Right kidney (tissue), 9 donors: ENCODE data around the gene SLC35G6.
"Not testable (repeated sequence)": the region's sequence is repeated elsewhere in the genome, so short reads cannot be mapped to it uniquely, and the experiment has no call there.

Experiments
- DNase-seq: peaks from one replicate; pipeline ENCODE4 v3.0.0-alpha.2; 2016
- long read RNA-seq, 8 donors: transcript quantifications; one replicate each; lab custom pipeline, GENCODE V29; 2026

The SLC35G6 gene
- long read RNA-seq, donor 1, result 0 reads
- long read RNA-seq, donor 2, result 0 reads
- long read RNA-seq, donor 3, result 0 reads
- long read RNA-seq, donor 4, result 0 reads
- long read RNA-seq, donor 5, result 0 reads
- long read RNA-seq, donor 6, result 0 reads
- long read RNA-seq, donor 7, result 0 reads
- long read RNA-seq, donor 8, result 0 reads

DNA sequence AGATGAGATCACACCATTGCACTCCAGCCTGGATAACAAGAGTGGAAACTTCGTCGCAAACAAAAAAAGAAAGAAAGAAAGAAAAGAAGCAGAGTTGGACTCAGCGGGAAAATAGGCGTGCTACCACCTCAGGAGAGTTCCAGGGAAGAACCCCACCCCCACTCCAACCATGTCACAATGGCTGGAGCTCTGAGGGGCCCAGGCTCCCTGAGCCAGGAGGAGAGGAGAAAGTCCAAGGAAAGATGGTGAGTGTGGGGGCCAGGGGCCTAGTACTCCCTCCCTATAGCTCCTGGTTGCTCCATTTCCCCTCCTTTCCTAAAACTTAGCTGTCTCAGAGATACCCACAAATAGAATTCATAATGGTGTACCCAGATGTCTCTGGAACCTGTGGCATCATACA is at the start of gene SLC35G6:
TSS of gene SLC35G6 (plus strand) at position 172 of the 400 bp plus-strand sequence. CDS start at position 243, 71 bp downstream.
- not testable (repeated sequence) for DNase-seq

GRCh38 chr17:7432296-7432695 is 49.0 kb upstream of the SLC35G6 start:
- DNase-seq, result no peak

- peak; percentile 78 for DNase-seq
Measured at GRCh38 chr17:7435676-7436555, 45.3 kb upstream of the SLC35G6 start.

GRCh38 chr17:7436556-7437368 is 44.5 kb upstream of the SLC35G6 start:
- peak; percentile 87 for DNase-seq

DNA sequence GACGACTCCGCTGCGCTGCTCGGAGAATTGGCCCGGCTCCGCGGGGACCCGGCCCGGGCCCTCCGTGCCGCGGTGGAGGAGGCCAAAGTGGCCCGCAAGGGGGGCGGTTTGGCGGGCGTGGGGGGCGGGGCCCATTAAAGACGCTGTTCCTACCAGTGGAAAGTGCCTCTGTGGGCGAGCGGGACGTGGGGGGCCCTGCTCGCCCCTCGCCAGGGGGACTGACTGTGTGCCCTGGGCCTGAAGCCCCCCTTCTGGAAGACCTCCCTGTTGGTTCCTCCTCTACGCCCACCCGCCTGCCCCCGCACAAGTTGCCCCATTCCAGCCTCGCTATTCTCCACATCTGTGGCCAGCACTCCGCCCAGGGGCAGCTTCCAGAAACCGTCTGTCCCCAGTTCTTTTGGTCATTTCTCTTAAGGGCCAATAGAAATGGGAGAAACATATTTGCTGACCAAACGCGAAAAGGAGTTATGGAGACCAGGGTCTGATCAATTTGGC is 43.8 kb upstream of the SLC35G6 start:
- no peak for DNase-seq

DNA sequence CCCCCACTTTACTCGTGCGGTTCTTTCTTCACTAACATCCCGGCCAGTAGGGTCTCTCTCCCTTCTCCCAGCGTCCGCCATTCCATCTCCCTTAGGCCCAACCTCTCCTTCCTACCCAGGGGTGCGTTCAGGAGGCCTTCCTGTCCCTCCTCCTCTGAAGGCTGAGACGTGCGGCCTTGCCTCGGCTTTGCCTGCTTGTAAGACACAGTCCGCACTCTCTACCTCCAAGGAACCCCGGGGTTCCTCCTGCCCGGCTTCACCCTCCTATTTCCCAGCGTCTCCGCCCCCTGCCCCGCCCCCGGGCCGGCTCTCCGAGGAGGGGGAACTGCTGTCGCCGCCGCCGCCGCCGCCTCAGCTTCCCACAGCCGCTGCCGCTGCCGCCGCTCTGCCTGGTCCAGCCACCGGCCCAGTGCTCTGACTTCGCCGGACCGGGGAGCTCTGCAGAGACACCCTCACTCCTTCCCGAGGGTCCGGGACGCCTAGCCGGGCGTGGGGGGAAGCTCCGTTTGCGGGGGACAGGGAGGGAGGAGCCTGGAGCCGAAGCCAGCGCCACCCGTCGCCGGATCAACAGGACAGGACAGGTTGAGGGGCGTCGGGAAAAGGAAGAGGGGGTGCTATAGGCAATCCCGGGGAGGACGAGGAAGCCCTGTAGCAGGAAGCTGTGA is 43.2 kb upstream of the SLC35G6 start:
- peak; percentile 80 for DNase-seq

DNA sequence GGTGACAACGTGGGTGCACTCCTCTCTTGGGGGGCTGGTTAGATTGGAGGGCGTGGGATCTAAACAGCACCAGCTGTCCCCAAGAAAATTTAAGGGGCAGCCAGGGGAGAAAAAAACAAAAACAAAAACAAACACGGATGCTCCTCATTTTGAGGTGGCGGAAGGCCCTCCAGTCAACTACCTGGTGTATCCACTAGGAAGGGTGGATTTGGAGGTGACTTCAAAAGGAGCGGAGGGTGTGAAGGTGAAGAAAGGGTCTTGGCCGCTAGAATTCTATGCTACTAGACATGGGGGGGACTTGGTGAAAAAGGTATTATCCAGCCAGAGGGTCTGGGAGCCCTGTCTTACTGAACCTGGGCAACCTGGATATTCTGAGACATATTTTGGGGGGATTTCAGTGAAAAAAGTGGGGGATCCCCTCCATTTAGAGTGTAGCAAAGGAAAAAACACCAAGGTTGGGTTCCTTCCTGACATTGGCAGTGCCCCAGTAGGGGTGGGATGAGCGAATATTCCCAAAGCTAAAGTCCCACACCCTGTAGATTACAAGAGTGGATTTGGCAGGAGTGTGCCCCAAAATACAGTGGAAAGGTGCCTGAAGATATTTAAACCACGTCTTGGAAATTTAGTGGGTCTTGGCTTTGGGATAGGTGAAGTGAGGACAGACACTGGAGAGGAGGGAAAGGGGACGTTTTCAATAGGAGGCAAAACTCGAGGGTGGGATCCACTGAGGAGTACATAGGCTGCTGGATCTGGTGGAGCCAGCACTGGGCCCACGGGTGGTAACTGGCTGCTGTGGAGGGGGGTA is 42.4 kb upstream of the SLC35G6 start:
- no peak for DNase-seq

DNA sequence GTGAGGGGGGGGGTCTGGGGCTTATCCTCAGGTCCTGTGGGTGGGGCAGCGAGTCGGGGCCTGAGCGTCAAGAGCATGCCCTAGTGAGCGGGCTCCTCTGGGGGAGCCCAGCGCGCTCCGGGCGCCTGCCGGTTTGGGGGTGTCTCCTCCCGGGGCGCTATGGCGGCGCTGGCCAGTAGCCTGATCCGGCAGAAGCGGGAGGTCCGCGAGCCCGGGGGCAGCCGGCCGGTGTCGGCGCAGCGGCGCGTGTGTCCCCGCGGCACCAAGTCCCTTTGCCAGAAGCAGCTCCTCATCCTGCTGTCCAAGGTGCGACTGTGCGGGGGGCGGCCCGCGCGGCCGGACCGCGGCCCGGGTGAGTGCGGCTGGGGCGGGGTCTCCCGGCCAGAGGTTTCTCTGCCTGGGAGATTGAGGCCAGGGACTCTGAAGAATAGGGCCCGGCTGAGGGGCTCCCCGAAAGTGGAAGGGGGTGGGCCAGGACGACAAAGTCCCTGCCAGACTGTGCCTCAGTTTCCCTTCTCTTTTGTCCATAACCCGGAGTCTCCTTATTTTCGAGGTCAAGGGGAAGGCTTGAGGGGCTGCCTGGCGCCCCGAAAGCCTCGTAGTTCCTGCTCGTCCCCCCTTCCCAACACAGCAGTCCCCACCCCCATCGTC is 41.7 kb upstream of the SLC35G6 start, which contains the start of gene FGF11:
TSS of gene FGF11 (plus strand) at position 51 of the 651 bp plus-strand sequence. CDS start at position 160, 109 bp downstream.
- DNase-seq, result peak; percentile 50

- peak; percentile 87 for DNase-seq
Measured at GRCh38 chr17:7440113-7440833, 41.0 kb upstream of the SLC35G6 start.

DNA sequence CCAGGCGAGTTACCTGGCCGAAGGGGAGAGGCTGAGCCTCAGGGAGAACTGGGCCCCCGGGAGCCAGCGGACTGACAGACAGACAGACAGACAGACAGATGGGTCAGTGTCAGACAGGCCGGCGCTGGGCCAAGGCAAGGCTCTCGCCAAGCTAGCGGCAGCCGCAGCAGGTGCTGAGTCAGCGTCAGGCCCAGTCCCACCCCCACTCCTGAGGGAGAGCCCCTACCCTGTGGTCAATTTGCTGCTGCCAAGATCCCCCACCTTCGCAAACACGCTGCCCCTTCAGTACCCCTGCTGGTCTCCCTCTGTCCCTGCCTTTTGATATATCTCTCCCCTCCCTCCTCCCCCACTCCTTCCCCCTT is 40.4 kb upstream of the SLC35G6 start:
- DNase-seq, result no peak

GRCh38 chr17:7441266-7441665 is 40.0 kb upstream of the SLC35G6 start:
- no peak for DNase-seq

- DNase-seq, result no peak
Measured at GRCh38 chr17:7442142-7442541, 39.1 kb upstream of the SLC35G6 start.

DNA sequence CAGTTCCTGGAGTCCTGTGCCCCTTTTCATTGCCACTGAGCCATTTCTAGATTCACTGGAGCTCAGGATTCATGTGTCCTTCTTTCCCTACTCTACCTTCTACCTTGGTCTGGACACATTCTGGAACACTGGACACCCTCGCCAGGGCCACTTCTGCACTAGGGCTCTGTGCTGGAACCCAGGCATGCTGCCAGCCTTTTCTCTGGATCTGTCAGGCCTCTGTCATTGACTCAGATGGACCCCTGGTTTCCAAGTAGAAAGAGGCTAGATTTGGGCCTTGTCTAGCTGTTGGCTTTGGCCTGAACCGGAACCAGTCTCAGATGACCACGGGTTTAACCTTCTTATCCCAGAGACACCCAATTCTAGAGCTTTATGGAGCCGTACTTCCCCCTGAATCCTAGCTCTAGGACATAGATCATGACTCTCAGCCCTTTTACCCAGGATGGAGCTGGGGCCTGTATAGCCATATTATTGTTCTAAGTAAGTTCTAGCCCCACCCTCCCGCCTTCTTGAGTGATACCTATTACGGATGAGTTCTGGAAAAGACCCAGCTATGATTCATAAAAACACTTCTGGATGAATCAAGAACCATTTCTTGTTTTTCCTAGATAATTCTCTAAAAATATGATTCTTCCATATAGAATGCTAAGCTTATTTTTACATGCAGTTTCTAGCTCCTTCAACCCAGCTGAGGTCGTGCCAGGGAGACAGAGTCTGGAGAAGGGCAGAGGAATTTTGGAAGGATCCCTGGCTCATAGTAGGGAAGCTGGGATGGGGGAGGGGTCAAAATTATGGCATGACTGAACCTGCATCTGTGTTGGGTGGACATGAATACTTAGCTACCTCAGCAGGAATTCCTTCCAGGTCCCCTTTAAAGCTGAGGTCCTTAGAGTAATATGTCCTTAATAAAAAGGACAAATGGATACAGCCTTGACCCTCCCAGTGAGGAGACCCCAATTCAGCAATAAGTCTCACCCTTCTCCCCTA is 37.5 kb upstream of the SLC35G6 start:
- DNase-seq, result no peak

DNA sequence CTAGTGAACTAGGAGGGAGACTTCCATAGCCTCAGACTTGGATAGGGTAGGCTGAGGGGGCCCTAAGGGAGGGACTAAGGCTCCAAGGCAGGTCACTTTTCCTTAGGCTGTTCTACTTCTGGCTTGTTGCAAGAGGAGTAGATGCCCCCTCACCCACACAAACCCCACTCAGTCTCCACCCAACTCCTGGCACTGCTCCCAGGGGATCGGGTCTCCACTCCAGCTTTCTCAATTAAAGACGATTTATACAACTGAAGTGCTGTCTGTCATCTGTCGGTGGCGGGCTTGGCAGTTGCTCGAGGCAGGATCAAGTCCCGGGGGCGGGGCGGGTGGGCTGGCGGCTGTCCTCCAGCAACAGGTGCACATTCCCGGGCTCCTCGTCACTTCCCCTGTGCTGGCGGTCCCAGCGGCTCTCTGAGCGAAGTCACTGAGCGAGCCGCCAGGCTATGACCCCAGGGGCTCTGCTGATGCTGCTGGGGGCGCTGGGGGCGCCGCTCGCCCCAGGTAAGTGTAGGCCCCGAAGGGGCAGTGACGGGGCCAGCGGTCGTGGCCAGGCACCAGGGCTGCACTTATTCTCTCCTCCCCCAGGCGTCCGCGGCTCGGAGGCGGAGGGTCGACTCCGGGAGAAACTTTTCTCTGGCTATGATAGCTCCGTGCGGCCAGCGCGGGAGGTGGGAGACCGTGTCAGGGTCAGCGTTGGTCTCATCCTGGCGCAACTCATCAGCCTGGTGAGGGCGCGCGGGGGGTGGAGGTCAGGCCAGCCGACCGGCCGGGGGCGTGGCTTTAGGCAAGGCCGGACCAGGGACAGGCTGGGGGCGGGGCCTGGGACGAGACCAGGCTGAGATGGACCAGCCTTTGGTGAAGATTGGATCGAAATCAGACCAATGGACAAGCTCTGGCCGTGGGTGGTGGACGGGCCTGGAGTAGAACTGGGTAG is 36.3 kb upstream of the SLC35G6 start, which contains the start of gene CHRNB1:
TSS of gene CHRNB1 (plus strand) at position 380 of the 937 bp plus-strand sequence. CDS start at position 447, 67 bp downstream.
- DNase-seq, result peak; percentile 77

DNA sequence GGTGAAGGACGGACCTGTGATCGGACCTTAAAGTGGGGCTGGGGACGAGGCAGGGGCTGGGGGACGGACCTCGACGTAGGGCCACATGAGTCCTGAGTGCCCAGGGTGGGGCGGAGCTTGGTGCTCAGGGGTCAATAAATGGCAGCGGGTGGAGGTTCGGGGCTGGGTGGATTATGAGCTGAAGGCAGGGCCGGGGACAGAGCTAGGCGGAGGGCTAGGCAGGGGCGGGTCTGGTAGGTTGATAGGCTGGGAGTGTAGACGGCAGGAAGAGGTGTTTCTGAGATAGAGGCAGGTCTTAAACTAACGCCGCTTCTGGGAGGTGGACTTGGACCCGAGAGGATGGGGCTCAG is 35.7 kb upstream of the SLC35G6 start:
- no peak for DNase-seq

- DNase-seq, result no peak
Measured at GRCh38 chr17:7448461-7448860, 32.8 kb upstream of the SLC35G6 start.

GRCh38 chr17:7459961-7460545 is 21.2 kb upstream of the SLC35G6 start:
- no peak for DNase-seq
